Spleen (tissue), 7 donors: Measurements from ENCODE around the gene ZNF30.

Source experiments
- CTCF ChIP-seq, 11 experiments: fragments of 200-600 bp in 7 of 11; fragments of 450-650 bp in 4 of 11; sonication (generic) in 4 of 11; IDR thresholded peaks in 8 of 11; conservative IDR thresholded peaks in 3 of 11; 1 replicate in 7 of 11; 2 replicates in 4 of 11; pipeline versions ENCODE4 v1.4.0 to v1.8.0; 2016 to 2021; ENCODE audit warnings: antibody characterized with exemption in 11 of 11, inconsistent platforms in 4 of 11, mild to moderate bottlenecking in 1 of 11
- POLR2AphosphoS5 ChIP-seq, 3 donors: sonication (generic); formaldehyde crosslinking; IDR thresholded peaks; one replicate each; pipeline ENCODE4 v1.5.1; 2017; ENCODE audit warnings: antibody characterized with exemption in 3 of 3
- donor health status: DM: no; HTN: no; CAD: no; lungs with moderate emphysema.
- donor health status: DM: no; HTN: no; CAD: no.
- donor health status: DM: no; HTN: no; CAD: no.

GRCh38 chr19:34960103-34960805 is 33.6 kb downstream of the ZNF30 start:
- TF ChIP-seq CTCF (IDR thresholded peaks at IDR 0.05 in 8 of 11, conservative IDR thresholded peaks at IDR 0.05 in 3 of 11) (no peak), POLR2AphosphoS5 (IDR thresholded peaks at IDR 0.05) (no peak)
